Sigmoid colon (tissue), 7 donors: ENCODE measurements around the gene APBA1. TPM values are rescaled to one million over a fixed set of nuclear protein-coding genes. Genes with fewer than 3 reads are reported as not detected.

Experiments used
- DNase-seq: peaks from one replicate; pipeline ENCODE4 v3.0.0-alpha.2; 2019
- H3K27ac ChIP-seq, 4 donors: fragments of 200-600 bp; sonication (generic); one replicate each; pipeline ENCODE4 v1.5.1; 2016 to 2019; ENCODE audit warnings: mild to moderate bottlenecking in 1 of 4
- H3K27me3 ChIP-seq, 3 donors: fragments of 200-600 bp; sonication (generic); one replicate each; pipeline ENCODE4 v1.5.1; 2019; ENCODE audit warnings: mild to moderate bottlenecking in 1 of 3
- H3K36me3 ChIP-seq, 4 donors: fragments of 200-600 bp; sonication (generic); one replicate each; pipeline ENCODE4 v1.5.1; 2016 to 2019
- H3K4me1 ChIP-seq, 4 donors: fragments of 200-600 bp; sonication (generic); one replicate each; pipeline ENCODE4 v1.5.1; 2017 to 2019
- H3K4me3 ChIP-seq, 4 donors: fragments of 200-600 bp; sonication (generic); one replicate each; pipeline ENCODE4 v1.5.1; 2017 to 2019; ENCODE audit warnings: mild to moderate bottlenecking in 2 of 4, moderate library complexity in 1 of 4
- H3K9me3 ChIP-seq, 4 donors: fragments of 200-600 bp in 3 of 4; sonication (generic) in 3 of 4; one replicate each; pipeline versions ENCODE4 v1.5.1 to v1.6.1; 2013 to 2019
- CTCF ChIP-seq, 4 experiments: fragments of 450-650 bp in 3 of 4; fragments of 200-600 bp in 1 of 4; IDR thresholded peaks; one replicate each; pipeline ENCODE4 v1.5.1; 2016 to 2019; ENCODE audit warnings: antibody characterized with exemption in 4 of 4, mild to moderate bottlenecking in 3 of 4, moderate library complexity in 2 of 4
- EP300 ChIP-seq, 4 donors: sonication (generic); formaldehyde crosslinking; IDR thresholded peaks; one replicate each; pipeline ENCODE4 v1.6.1; 2017; ENCODE audit warnings: antibody characterized with exemption in 4 of 4
- POLR2A ChIP-seq, 2 donors: fragments of 450-650 bp; IDR thresholded peaks; one replicate each; pipeline ENCODE4 v1.6.1; 2016; ENCODE audit warnings: antibody characterized with exemption in 2 of 2, mild to moderate bottlenecking in 2 of 2, moderate library complexity in 2 of 2
- POLR2AphosphoS5 ChIP-seq, 4 donors: sonication (generic); formaldehyde crosslinking; IDR thresholded peaks; one replicate each; pipeline ENCODE4 v1.6.1; 2017; ENCODE audit warnings: antibody characterized with exemption in 4 of 4
- WGBS, 2 donors: extraction: QIAGEN DNeasy Blood & Tissue Kit; methylation state at CpG; one replicate each; pipeline ENCODE4 v1.1.7; 2013; 5-methylcytosine and 5-hydroxymethylcytosine counted together
- intact Hi-C: fragments of 100-400 bp; cut with DNase I; formaldehyde crosslinking; loops from one replicate; pipeline ENCODE4 v1.15.1; 2023
- polyA plus RNA-seq, 3 donors: library from polyadenylated mRNA; stranded (reverse); fragments of 200-250 nt; gene quantifications; one replicate each; pipeline ENCODE4 v1.2.3, GENCODE V29; 2013
- total RNA-seq, 4 donors: library from RNA; depleted of rRNA; stranded (reverse); fragments of >200 nt; gene quantifications; one replicate each; pipeline ENCODE4 v1.1.0, GENCODE V29; 2016
- donor health status: healthy with polysubstance abuse.
- donor health status: Bipolar disorder and iron deficiency.
- donor health status: healthy.

The APBA1 gene
- total and polyA plus RNA-seq, 7 donors, result 1.7 to 6.7 (median 4.2) TPM

GRCh38 chr9:69516353-69517322 lies 155.5 kb downstream of the APBA1 start:
- H3K4me1 ChIP-seq, result no peaks in the 10 kb centered on the region
- 94 to 97% methylated on average over 111 of the region's 111 CpGs for WGBS, 2 donors
- no peak for DNase-seq

GRCh38 chr9:69515810-69516209 lies 156.4 kb downstream of the APBA1 start:
- TF ChIP-seq POLR2A (IDR thresholded peaks at IDR 0.05) (no peak), CTCF (IDR thresholded peaks at IDR 0.05) (no peak), POLR2AphosphoS5 (IDR thresholded peaks at IDR 0.05) (no peak), EP300 (IDR thresholded peaks at IDR 0.05) (no peak)
- WGBS, 2 donors, result 97% methylated on average over 23 of the region's 23 CpGs
- Histone ChIP-seq H3K27me3 (no peaks in the 10 kb centered on the region), H3K9me3 (no peaks in the 10 kb centered on the region), H3K4me1 (no peaks in the 10 kb centered on the region), H3K4me3 (no peak overlapping the region), H3K27ac (no peak overlapping the region), H3K36me3 (peaks cover 0 to 6% (median 0%) of the 10 kb centered on the region in 4 donors)
- intact Hi-C loops, result no loop called here
- no peak for DNase-seq

More at GRCh38 chr9:69516353-69517322, 155.5 kb downstream of the APBA1 start:
- no peak overlapping the region for H3K4me3 ChIP-seq
- H3K9me3 ChIP-seq, result no peaks in the 10 kb centered on the region
- TF ChIP-seq EP300 (IDR thresholded peaks at IDR 0.05) (no peak), POLR2A (IDR thresholded peaks at IDR 0.05) (no peak), POLR2AphosphoS5 (IDR thresholded peaks at IDR 0.05) (no peak), CTCF (IDR thresholded peaks at IDR 0.05) (no peak)
- H3K36me3 ChIP-seq, result peaks cover 0 to 6% (median 0%) of the 10 kb centered on the region in 4 donors
- no peaks in the 10 kb centered on the region for H3K27me3 ChIP-seq
- no peak overlapping the region for H3K27ac ChIP-seq
- intact Hi-C loops, result no loop called here

GRCh38 chr9:69513141-69513820 lies 158.9 kb downstream of the APBA1 start:
- Histone ChIP-seq H3K36me3 (peaks cover 0 to 6% (median 0%) of the 10 kb centered on the region in 4 donors), H3K27ac (no peak overlapping the region), H3K27me3 (no peaks in the 10 kb centered on the region), H3K4me1 (no peaks in the 10 kb centered on the region), H3K9me3 (no peaks in the 10 kb centered on the region), H3K4me3 (no peak overlapping the region)
- WGBS, 2 donors, result 79 to 86% methylated on average over 3 of the region's 3 CpGs
- intact Hi-C loops, result no loop called here
- no peak for DNase-seq
- TF ChIP-seq POLR2AphosphoS5 (IDR thresholded peaks at IDR 0.05), result no peak
- no peak for TF ChIP-seq POLR2A (IDR thresholded peaks at IDR 0.05)
- no peak for TF ChIP-seq CTCF (IDR thresholded peaks at IDR 0.05)
- TF ChIP-seq EP300 (IDR thresholded peaks at IDR 0.05), result no peak

GRCh38 chr9:69504058-69504457 lies 168.1 kb downstream of the APBA1 start:
- no peak overlapping the region for H3K4me3 ChIP-seq
- intact Hi-C loops, result no loop called here
- H3K9me3 ChIP-seq, result no peaks in the 10 kb centered on the region
- H3K27me3 ChIP-seq, result no peaks in the 10 kb centered on the region
- H3K4me1 ChIP-seq, result no peaks in the 10 kb centered on the region
- DNase-seq, result no peak
- TF ChIP-seq POLR2AphosphoS5 (IDR thresholded peaks at IDR 0.05), result no peak
- TF ChIP-seq CTCF (IDR thresholded peaks at IDR 0.05), result no peak
- no peak for TF ChIP-seq POLR2A (IDR thresholded peaks at IDR 0.05)
- no peak for TF ChIP-seq EP300 (IDR thresholded peaks at IDR 0.05)
- no peak overlapping the region for H3K27ac ChIP-seq
- 85 to 94% methylated on average over 1 of the region's 1 CpG for WGBS, 2 donors
- no peaks in the 10 kb centered on the region for H3K36me3 ChIP-seq
